RPMI7951 (cell line): Measurements from ENCODE around the gene SLC12A2. TPM values are rescaled to one million over a fixed set of nuclear protein-coding genes. Genes with fewer than 3 reads are reported as not detected.

Source experiments
- DNase-seq: peaks from one replicate; pipeline ENCODE4 v3.0.0-alpha.2; 2012; ENCODE audit warnings: low read depth
- total RNA-seq: library from RNA; depleted of rRNA; stranded (reverse); fragments of >200 nt; shearing (Covaris generic); gene quantifications from 2 replicates; pipeline ENCODE4 v1.2.3, GENCODE V29; 2014

The SLC12A2 gene
- total RNA-seq, 1 experiment from 2014 or later, result 8.7 TPM

- DNase-seq, result no peak
Observed at GRCh38 chr5:128097224-128097623, 13.7 kb downstream of the SLC12A2 start.

GRCh38 chr5:128097781-128098180 is 14.2 kb downstream of the SLC12A2 start:
- DNase-seq, result no peak

GRCh38 chr5:128099944-128100343 is 16.4 kb downstream of the SLC12A2 start:
- no peak for DNase-seq

GRCh38 chr5:128100860-128101557 is 17.4 kb downstream of the SLC12A2 start:
- DNase-seq, result no peak

GRCh38 chr5:128101676-128102075 is 18.1 kb downstream of the SLC12A2 start:
- DNase-seq, result no peak

GRCh38 chr5:128105203-128105602 is 21.6 kb downstream of the SLC12A2 start:
- no peak for DNase-seq

GRCh38 chr5:128109138-128109537 is 25.6 kb downstream of the SLC12A2 start:
- DNase-seq, result no peak

GRCh38 chr5:128109766-128110165 is 26.2 kb downstream of the SLC12A2 start:
- DNase-seq, result no peak

- peak; percentile 10 for DNase-seq
Observed at GRCh38 chr5:128111818-128112448, 28.4 kb downstream of the SLC12A2 start.

- DNase-seq, result no peak
Observed at GRCh38 chr5:128116445-128116844, 32.9 kb downstream of the SLC12A2 start.

- no peak for DNase-seq
Observed at GRCh38 chr5:128118214-128118613, 34.6 kb downstream of the SLC12A2 start.

GRCh38 chr5:128121651-128122050 is 38.1 kb downstream of the SLC12A2 start:
- no peak for DNase-seq

- DNase-seq, result no peak
Observed at GRCh38 chr5:128123936-128124335, 40.4 kb downstream of the SLC12A2 start.

- no peak for DNase-seq
Observed at GRCh38 chr5:128126241-128126640, 42.7 kb downstream of the SLC12A2 start.

GRCh38 chr5:128132499-128132898 is 48.9 kb downstream of the SLC12A2 start:
- no peak for DNase-seq

GRCh38 chr5:128135286-128135685 is 51.7 kb downstream of the SLC12A2 start:
- DNase-seq, result peak; percentile 6

GRCh38 chr5:128143911-128144310 is 60.3 kb downstream of the SLC12A2 start:
- no peak for DNase-seq

GRCh38 chr5:128144491-128144890 is 60.9 kb downstream of the SLC12A2 start:
- no peak for DNase-seq

- DNase-seq, result no peak
Observed at GRCh38 chr5:128146671-128147070, 63.1 kb downstream of the SLC12A2 start.

GRCh38 chr5:128154943-128155342 is 71.4 kb downstream of the SLC12A2 start:
- DNase-seq, result no peak

- no peak for DNase-seq
Observed at GRCh38 chr5:128155776-128156175, 72.2 kb downstream of the SLC12A2 start.

GRCh38 chr5:128156521-128156920 is 73.0 kb downstream of the SLC12A2 start:
- DNase-seq, result no peak

- no peak for DNase-seq
Observed at GRCh38 chr5:128158342-128158741, 74.8 kb downstream of the SLC12A2 start.

GRCh38 chr5:128163991-128164390 is 80.4 kb downstream of the SLC12A2 start:
- DNase-seq, result no peak
